Stomach (tissue), 9 donors: Measurements from ENCODE around the gene MDM4. TPM values are rescaled to one million over a fixed set of nuclear protein-coding genes. Genes with fewer than 3 reads are reported as not detected.

ENCODE experiments used
- DNase-seq, 2 donors: peaks; one replicate each; pipeline versions ENCODE4 v3.0.0 to v3.0.0-alpha.2; 2013 to 2019
- H3K27ac ChIP-seq, 5 donors: fragments of 200-600 bp in 4 of 5; sonication (generic) in 4 of 5; one replicate each; pipeline ENCODE4 v1.5.1; 2013 to 2019; ENCODE audit warnings: mild to moderate bottlenecking in 1 of 5, moderate library complexity in 1 of 5
- H3K27me3 ChIP-seq, 3 donors: fragments of 200-600 bp; sonication (generic); one replicate each; pipeline ENCODE4 v1.5.1; 2017 to 2019; ENCODE audit warnings: mixed run types in 1 of 3
- H3K36me3 ChIP-seq, 4 donors: fragments of 200-600 bp; sonication (generic); 1 replicate in 3 of 4; 2 replicates in 1 of 4; pipeline ENCODE4 v1.5.1; 2016 to 2019
- H3K4me1 ChIP-seq, 4 donors: fragments of 200-600 bp; sonication (generic); one replicate each; pipeline ENCODE4 v1.5.1; 2016 to 2019
- H3K4me3 ChIP-seq, 4 donors: fragments of 200-600 bp; sonication (generic) in 3 of 4; one replicate each; pipeline ENCODE4 v1.5.1; 2016 to 2019; ENCODE audit warnings: mild to moderate bottlenecking in 1 of 4
- H3K9me3 ChIP-seq, 4 donors: fragments of 200-600 bp; sonication (generic); one replicate each; pipeline ENCODE4 v1.5.1; 2016 to 2019
- CTCF ChIP-seq, 7 experiments: fragments of 450-650 bp in 4 of 7; fragments of 200-600 bp in 3 of 7; sonication (generic) in 3 of 7; IDR thresholded peaks; one replicate each; pipeline ENCODE4 v1.5.1; 2016 to 2019; ENCODE audit warnings: antibody characterized with exemption in 7 of 7, control low read depth in 2 of 7, mild to moderate bottlenecking in 1 of 7
- EP300 ChIP-seq: sonication (generic); formaldehyde crosslinking; IDR thresholded peaks from one replicate; pipeline ENCODE4 v1.6.1; 2017; ENCODE audit warnings: antibody characterized with exemption
- POLR2A ChIP-seq, 4 donors: fragments of 450-650 bp; IDR thresholded peaks; one replicate each; pipeline ENCODE4 v1.6.1; 2016; ENCODE audit warnings: antibody characterized with exemption in 4 of 4, control low read depth in 2 of 4, mild to moderate bottlenecking in 1 of 4, moderate library complexity in 1 of 4
- POLR2AphosphoS5 ChIP-seq, 3 donors: sonication (generic); formaldehyde crosslinking; IDR thresholded peaks; one replicate each; pipeline ENCODE4 v1.6.1; 2016; ENCODE audit warnings: antibody characterized with exemption in 3 of 3
- WGBS, 5 donors: extraction: QIAGEN DNeasy Blood & Tissue Kit in 3 of 5; methylation state at CpG; one replicate each; pipeline versions ENCODE4 v1.1.5 to v1.1.7; 2013 to 2018; 5-methylcytosine and 5-hydroxymethylcytosine counted together
- intact Hi-C: fragments of 100-400 bp; cut with DNase I; formaldehyde crosslinking; loops from one replicate; pipeline ENCODE4 v1.15.1; 2023; ENCODE audit warnings: low total_unique reads
- polyA plus RNA-seq, 3 donors: library from polyadenylated mRNA; stranded (reverse); fragments of 200-250 nt; gene quantifications; one replicate each; pipeline ENCODE4 v1.2.3, GENCODE V29; 2013
- total RNA-seq, 5 donors: library from RNA; depleted of rRNA; stranded (reverse); fragments of >200 nt; gene quantifications; one replicate each; pipeline versions ENCODE4 v1.1.0 to v1.2.3, GENCODE V29; 2014 to 2016
- donor health status: healthy with polysubstance abuse.
- donor health status: Bipolar disorder and iron deficiency.
- donor health status: healthy.

Gene MDM4
- total and polyA plus RNA-seq, 8 donors, result 2.3 to 265 (median 44.4) TPM

GRCh38 chr1:204505674-204506200 lies 10.5 kb upstream of the MDM4 start:
- Histone ChIP-seq H3K36me3 (no peaks in the 10 kb centered on the region), H3K9me3 (no peaks in the 10 kb centered on the region), H3K27me3 (no peaks in the 10 kb centered on the region), H3K27ac (peak overlapping the region; percentile 75 to 90 (median 87)), H3K4me3 (peak overlapping the region; percentile 46 to 57 (median 52)), H3K4me1 (peaks cover 24 to 46% (median 30%) of the 10 kb centered on the region in 4 donors)
- TF ChIP-seq CTCF (IDR thresholded peaks at IDR 0.05) (no peak), POLR2A (IDR thresholded peaks at IDR 0.05) (no peak), POLR2AphosphoS5 (IDR thresholded peaks at IDR 0.05) (no peak), EP300 (no peak)
- no peak for DNase-seq
- 0 to 4% (median 0%) methylated on average over 4 of the region's 4 CpGs for WGBS, 5 donors
- intact Hi-C loops, result no loop called here

GRCh38 chr1:204506201-204506968 lies 9.8 kb upstream of the MDM4 start:
- peak overlapping the region; percentile 75 to 90 (median 87) for H3K27ac ChIP-seq
- intact Hi-C loops, result no loop called here
- 0 to 2% (median 1%) methylated on average over 26 to 27 of the region's 27 CpGs for WGBS, 5 donors

GRCh38 chr1:204506969-204507316 lies 9.3 kb upstream of the MDM4 start:
- H3K4me3 ChIP-seq, result peak overlapping the region; percentile 46 to 57 (median 52)
- H3K36me3 ChIP-seq, result no peaks in the 10 kb centered on the region
- no peak for TF ChIP-seq CTCF (IDR thresholded peaks at IDR 0.05)
- no peak for TF ChIP-seq POLR2A (IDR thresholded peaks at IDR 0.05)
- peak; percentile 16 to 89 (median 74) for TF ChIP-seq POLR2AphosphoS5 (IDR thresholded peaks at IDR 0.05)
- 0 to 1% (median 0%) methylated on average over 13 of the region's 13 CpGs for WGBS, 5 donors
- peak overlapping the region; percentile 87 to 90 (median 87) for H3K27ac ChIP-seq
- no peaks in the 10 kb centered on the region for H3K9me3 ChIP-seq
- peaks cover 24 to 46% (median 30%) of the 10 kb centered on the region in 4 donors for H3K4me1 ChIP-seq
- no peaks in the 10 kb centered on the region for H3K27me3 ChIP-seq
- peak; percentile 79 to 96 for DNase-seq
- intact Hi-C loops, result no loop called here

More at GRCh38 chr1:204506201-204506968, 9.8 kb upstream of the MDM4 start:
- DNase-seq, result peak; percentile 70 to 88
- H3K4me3 ChIP-seq, result peak overlapping the region; percentile 46 to 57 (median 52)
- H3K4me1 ChIP-seq, result peaks cover 24 to 46% (median 30%) of the 10 kb centered on the region in 4 donors
- no peaks in the 10 kb centered on the region for H3K27me3 ChIP-seq
- peak in 1 of 3 donors; percentile 49 for TF ChIP-seq POLR2AphosphoS5 (IDR thresholded peaks at IDR 0.05)
- TF ChIP-seq POLR2A (IDR thresholded peaks at IDR 0.05), result no peak
- H3K36me3 ChIP-seq, result no peaks in the 10 kb centered on the region
- no peaks in the 10 kb centered on the region for H3K9me3 ChIP-seq

GRCh38 chr1:204507317-204508105 lies 8.7 kb upstream of the MDM4 start:
- no peaks in the 10 kb centered on the region for H3K27me3 ChIP-seq
- WGBS, 5 donors, result 4 to 8% (median 5%) methylated on average over 22 of the region's 22 CpGs
- peak in 1 of 2 donors; percentile 81 for DNase-seq
- no peaks in the 10 kb centered on the region for H3K9me3 ChIP-seq
- intact Hi-C loops, result no loop called here
- peak overlapping the region; percentile 46 to 57 (median 52) for H3K4me3 ChIP-seq
- peaks cover 24 to 46% (median 30%) of the 10 kb centered on the region in 4 donors for H3K4me1 ChIP-seq
- H3K27ac ChIP-seq, result peak overlapping the region; percentile 87 to 90 (median 87)
- no peaks in the 10 kb centered on the region for H3K36me3 ChIP-seq
- TF ChIP-seq EP300, result no peak
- no peak for TF ChIP-seq POLR2A (IDR thresholded peaks at IDR 0.05)
- no peak for TF ChIP-seq CTCF (IDR thresholded peaks at IDR 0.05)
- no peak for TF ChIP-seq POLR2AphosphoS5 (IDR thresholded peaks at IDR 0.05)
